Epithelial cell of proximal tubule (primary cell): Measurements from ENCODE around the gene PPIC. TPM values are rescaled to one million over a fixed set of nuclear protein-coding genes. Genes with fewer than 3 reads are reported as not detected.

ENCODE experiments used
- DNase-seq: peaks from one replicate; pipeline ENCODE4 v3.0.0-alpha.2; 2011; ENCODE audit warnings: low read depth
- H3K4me3 ChIP-seq: 2 replicates; pipeline ENCODE4 v1.5.1; 2011; ENCODE audit warnings: low read depth, mild to moderate bottlenecking, low read length
- CTCF ChIP-seq: conservative IDR thresholded peaks from 2 replicates; pipeline ENCODE4 v1.5.1; 2012; ENCODE audit warnings: low read depth, mild to moderate bottlenecking, low read length
- total RNA-seq: library from RNA; depleted of rRNA; stranded (reverse); fragments of >200 nt; gene quantifications from 2 replicates; pipeline ENCODE4 v1.2.3, GENCODE V29; 2015

The PPIC gene
- total RNA-seq, result 24.2 and 25.0 TPM in 2 replicates

GRCh38 chr5:123036391-123037103 lies at the start of gene PPIC:
PPIC (minus strand) TSS chr5:123036725; CDS start chr5:123036625, 100 bp downstream.
- no peak for DNase-seq
- TF ChIP-seq CTCF, result no peak
- peak within 1 kb of the TSS; percentile 78 for H3K4me3 ChIP-seq

DNA sequence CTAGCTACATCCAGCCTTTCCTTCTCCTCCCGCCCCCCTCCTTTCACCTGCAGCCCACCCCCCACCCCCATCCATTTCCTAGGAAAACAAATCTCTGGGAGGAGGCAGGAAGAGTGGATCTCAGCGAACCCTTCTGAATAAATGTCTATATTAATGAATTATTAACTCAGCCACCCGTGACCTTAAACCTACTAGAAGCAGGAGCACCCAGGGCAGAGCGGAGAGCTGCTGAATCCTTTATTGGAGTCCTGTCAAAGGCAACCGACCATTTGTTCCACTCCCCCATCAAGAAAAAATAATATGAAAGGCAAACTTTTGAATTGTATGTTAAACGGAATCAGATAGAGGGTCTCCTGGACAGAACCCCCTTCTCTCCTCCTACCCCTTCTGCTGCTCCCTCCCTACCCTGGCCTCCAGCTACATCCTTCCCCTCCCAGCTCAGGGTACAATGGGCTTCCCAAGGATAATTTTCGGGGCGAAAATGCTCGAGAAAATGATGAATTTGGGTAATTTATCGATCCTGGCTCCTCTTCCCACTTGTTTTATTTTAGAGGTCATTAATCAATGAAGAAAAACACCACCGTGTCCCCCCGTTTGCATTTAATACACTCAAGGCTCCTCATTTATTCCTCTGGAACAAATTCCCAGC lies 49.2 kb upstream of the PPIC start:
- TF ChIP-seq CTCF, result no peak
- DNase-seq, result no peak
- H3K4me3 ChIP-seq, result no peak overlapping the region

GRCh38 chr5:123084730-123085605 lies 48.4 kb upstream of the PPIC start:
- no peak overlapping the region for H3K4me3 ChIP-seq
- DNase-seq, result no peak
- no peak for TF ChIP-seq CTCF

GRCh38 chr5:123083298-123083697 lies 46.8 kb upstream of the PPIC start:
- H3K4me3 ChIP-seq, result no peak overlapping the region
- no peak for TF ChIP-seq CTCF
- DNase-seq, result no peak

DNA sequence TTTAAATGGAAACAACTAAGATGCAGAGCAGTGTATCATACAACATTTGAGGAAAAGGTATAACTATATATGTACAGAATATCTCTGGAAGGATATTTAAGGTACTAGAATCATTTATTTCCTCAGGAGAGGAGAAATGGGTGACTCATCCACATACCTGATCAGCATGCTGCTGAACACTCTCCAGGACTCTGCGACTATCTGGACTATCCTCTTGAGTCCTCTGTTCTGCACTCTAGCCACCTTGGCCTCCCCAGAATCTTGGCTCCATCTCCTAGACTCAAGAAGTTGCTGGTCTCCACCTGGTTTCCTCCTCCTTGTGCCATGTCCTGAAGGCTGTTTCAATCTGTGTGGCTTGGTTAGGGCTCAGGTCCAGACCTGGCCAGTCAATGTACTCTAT lies 43.7 kb upstream of the PPIC start:
- H3K4me3 ChIP-seq, result no peak overlapping the region
- no peak for DNase-seq
- TF ChIP-seq CTCF, result no peak

GRCh38 chr5:123075521-123076163 lies 39.1 kb upstream of the PPIC start:
- no peak for DNase-seq
- H3K4me3 ChIP-seq, result no peak overlapping the region
- no peak for TF ChIP-seq CTCF
